Esophagus squamous epithelium (tissue), 5 donors: ENCODE results near the gene PTPRN2. TPM values are rescaled to one million over a fixed set of nuclear protein-coding genes. Genes with fewer than 3 reads are reported as not detected.

Experiments used
- DNase-seq: peaks from one replicate; lab custom pipeline; 2025; lab: John Stamatoyannopoulos, UW
- H3K27ac ChIP-seq, 4 donors: fragments of 200-600 bp; sonication (generic); one replicate each; pipeline ENCODE4 v1.5.1; 2016 to 2019; ENCODE audit warnings: mild to moderate bottlenecking in 1 of 4
- H3K27me3 ChIP-seq, 4 donors: fragments of 200-600 bp; sonication (generic); 1 replicate in 3 of 4; 2 replicates in 1 of 4; pipeline versions ENCODE4 v1.5.1 to v1.6.0; 2017 to 2021; ENCODE audit warnings: antibody characterized with exemption in 1 of 4
- H3K36me3 ChIP-seq, 3 donors: fragments of 200-600 bp; sonication (generic); one replicate each; pipeline ENCODE4 v1.5.1; 2016 to 2019
- H3K4me1 ChIP-seq, 3 donors: fragments of 200-600 bp; sonication (generic); one replicate each; pipeline ENCODE4 v1.5.1; 2017 to 2019
- H3K4me3 ChIP-seq, 4 donors: fragments of 200-600 bp; sonication (generic); 1 replicate in 3 of 4; 2 replicates in 1 of 4; pipeline ENCODE4 v1.5.1; 2016 to 2019; ENCODE audit warnings: mild to moderate bottlenecking in 2 of 4, moderate library complexity in 1 of 4
- H3K9me3 ChIP-seq, 3 donors: fragments of 200-600 bp; sonication (generic); one replicate each; pipeline ENCODE4 v1.5.1; 2016 to 2019
- POLR2A ChIP-seq, 4 donors: fragments of 450-650 bp; IDR thresholded peaks; one replicate each; pipeline ENCODE4 v1.6.1; 2017; ENCODE audit warnings: antibody characterized with exemption in 4 of 4, mild to moderate bottlenecking in 4 of 4, moderate library complexity in 3 of 4
- WGBS, 2 donors: methylation state at CpG; one replicate each; pipeline ENCODE4 v1.1.5; 2018; 5-methylcytosine and 5-hydroxymethylcytosine counted together
- intact Hi-C: fragments of 100-400 bp; cut with DNase I; formaldehyde crosslinking; loops from one replicate; pipeline ENCODE4 v1.15.0; 2022
- total RNA-seq, 4 donors: library from RNA; depleted of rRNA; stranded (reverse); fragments of >200 nt; gene quantifications; one replicate each; pipeline ENCODE4 v1.1.0, GENCODE V29; 2016
- TF ChIP-seq, protein P1 (sequence below), 6 experiments: fragments of 450-650 bp in 4 of 6; fragments of 200-600 bp in 2 of 6; sonication (generic) in 2 of 6; IDR thresholded peaks; one replicate each; pipeline ENCODE4 v1.5.1; 2016 to 2019; ENCODE audit warnings: antibody characterized with exemption in 6 of 6, mild to moderate bottlenecking in 4 of 6, moderate library complexity in 4 of 6
- donor health status: DM: yes; HTN: yes; CAD: no.

Gene PTPRN2
- total RNA-seq, 4 donors from 2014 or later: 0.38 to 2.7 (median 1.0) TPM

- Histone ChIP-seq H3K27ac (no peak overlapping the region), H3K27me3 (peaks cover 0 to 19% (median 0%) of the 10 kb centered on the region in 4 donors), H3K4me3 (no peak overlapping the region), H3K4me1 (no peaks in the 10 kb centered on the region), H3K36me3 (no peaks in the 10 kb centered on the region), H3K9me3 (no peaks in the 10 kb centered on the region)
- no peak for TF ChIP-seq POLR2A (IDR thresholded peaks at IDR 0.05)
- TF ChIP-seq, protein P1, sequence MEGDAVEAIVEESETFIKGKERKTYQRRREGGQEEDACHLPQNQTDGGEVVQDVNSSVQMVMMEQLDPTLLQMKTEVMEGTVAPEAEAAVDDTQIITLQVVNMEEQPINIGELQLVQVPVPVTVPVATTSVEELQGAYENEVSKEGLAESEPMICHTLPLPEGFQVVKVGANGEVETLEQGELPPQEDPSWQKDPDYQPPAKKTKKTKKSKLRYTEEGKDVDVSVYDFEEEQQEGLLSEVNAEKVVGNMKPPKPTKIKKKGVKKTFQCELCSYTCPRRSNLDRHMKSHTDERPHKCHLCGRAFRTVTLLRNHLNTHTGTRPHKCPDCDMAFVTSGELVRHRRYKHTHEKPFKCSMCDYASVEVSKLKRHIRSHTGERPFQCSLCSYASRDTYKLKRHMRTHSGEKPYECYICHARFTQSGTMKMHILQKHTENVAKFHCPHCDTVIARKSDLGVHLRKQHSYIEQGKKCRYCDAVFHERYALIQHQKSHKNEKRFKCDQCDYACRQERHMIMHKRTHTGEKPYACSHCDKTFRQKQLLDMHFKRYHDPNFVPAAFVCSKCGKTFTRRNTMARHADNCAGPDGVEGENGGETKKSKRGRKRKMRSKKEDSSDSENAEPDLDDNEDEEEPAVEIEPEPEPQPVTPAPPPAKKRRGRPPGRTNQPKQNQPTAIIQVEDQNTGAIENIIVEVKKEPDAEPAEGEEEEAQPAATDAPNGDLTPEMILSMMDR (IDR thresholded peaks at IDR 0.05): no peak
- intact Hi-C loops: no loop called here
- 68 to 75% methylated on average over 6 to 24 of the region's 24 CpGs for WGBS, 2 donors
- DNase-seq: no peak
These were observed 842.6 kb downstream of the PTPRN2 start for GRCh38 chr7:157744786-157745601.

DNA sequence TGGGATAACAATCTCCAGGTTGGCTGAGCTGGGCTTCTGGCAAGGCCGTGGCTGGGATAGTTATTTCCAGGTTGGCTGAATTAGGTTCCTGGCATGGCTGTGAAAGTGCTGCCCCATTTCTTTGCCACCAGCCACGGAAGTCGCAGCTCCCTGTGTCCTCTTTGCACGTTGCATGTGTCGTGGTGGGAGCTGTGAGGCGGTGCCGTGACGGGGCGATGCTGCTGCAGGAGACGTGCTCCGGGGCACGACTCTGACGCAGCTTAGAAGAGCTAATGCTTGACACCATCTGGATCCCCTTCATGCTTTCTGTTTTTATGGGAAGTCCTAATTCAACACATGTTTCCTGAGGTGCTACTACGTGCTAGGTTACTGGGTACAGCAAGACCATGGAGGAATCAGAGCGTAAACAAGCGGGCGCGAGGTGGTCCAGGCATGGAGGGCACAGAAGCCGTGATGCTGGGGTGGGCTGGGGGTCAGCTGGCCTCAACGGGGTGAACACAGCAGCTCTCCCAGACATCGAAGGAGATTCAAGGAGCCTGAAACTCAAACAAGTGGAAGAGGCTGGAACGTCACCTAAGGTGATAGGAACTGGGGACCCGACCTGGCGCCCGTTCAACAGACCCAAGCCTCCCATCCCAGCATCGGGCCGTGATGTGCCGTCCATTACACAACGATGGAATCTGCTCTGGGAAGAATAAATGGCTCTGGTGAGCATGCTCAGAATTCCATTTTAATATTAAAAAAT, 843.7 kb downstream of the PTPRN2 start:
- peaks cover 0 to 28% (median 0%) of the 10 kb centered on the region in 4 donors for H3K27me3 ChIP-seq
- intact Hi-C loops: no loop called here
- TF ChIP-seq, protein P1 (IDR thresholded peaks at IDR 0.05): no peak
- no peak for TF ChIP-seq POLR2A (IDR thresholded peaks at IDR 0.05)
- no peaks in the 10 kb centered on the region for H3K9me3 ChIP-seq
- H3K36me3 ChIP-seq: no peaks in the 10 kb centered on the region
- no peaks in the 10 kb centered on the region for H3K4me1 ChIP-seq
- DNase-seq: no peak
- 80 to 85% methylated on average over 19 to 23 of the region's 29 CpGs for WGBS, 2 donors
- H3K4me3 ChIP-seq: no peak overlapping the region
- no peak overlapping the region for H3K27ac ChIP-seq

DNA sequence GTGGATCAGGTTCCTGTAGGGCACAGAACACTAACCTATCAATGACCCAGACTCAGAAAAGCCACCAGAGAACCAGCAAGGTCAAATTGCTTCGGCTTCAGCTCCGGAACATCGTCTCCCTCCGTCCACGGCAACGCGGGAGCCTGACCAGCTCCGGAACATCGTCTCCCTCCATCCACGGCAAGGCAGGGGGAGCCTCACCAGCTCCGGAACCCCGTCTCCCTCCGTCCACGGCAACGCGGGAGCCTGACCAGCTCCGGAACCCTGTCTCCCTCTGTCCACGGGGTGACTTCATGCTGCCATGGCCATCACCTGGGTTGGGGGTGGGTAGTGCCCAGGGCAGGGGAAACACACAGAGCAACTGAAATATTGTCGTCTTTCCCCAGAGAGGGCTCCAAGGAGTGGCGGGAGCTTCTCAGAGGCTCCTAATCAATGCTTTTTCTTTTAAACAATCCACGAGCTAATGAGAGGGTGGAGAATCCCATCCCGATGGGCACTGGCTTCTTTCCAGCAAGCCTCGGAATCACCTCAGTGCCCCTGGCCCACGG, 847.3 kb downstream of the PTPRN2 start:
- H3K9me3 ChIP-seq: no peaks in the 10 kb centered on the region
- TF ChIP-seq, protein P1 (IDR thresholded peaks at IDR 0.05): no peak
- TF ChIP-seq POLR2A (IDR thresholded peaks at IDR 0.05): no peak
- no peak overlapping the region for H3K4me3 ChIP-seq
- H3K27ac ChIP-seq: no peak overlapping the region
- peaks cover 0 to 40% (median 0%) of the 10 kb centered on the region in 4 donors for H3K27me3 ChIP-seq
- no peak for DNase-seq
- intact Hi-C loops: no loop called here
- H3K4me1 ChIP-seq: no peaks in the 10 kb centered on the region
- 66 to 83% methylated on average over 7 to 15 of the region's 24 CpGs for WGBS, 2 donors
- no peaks in the 10 kb centered on the region for H3K36me3 ChIP-seq

- TF ChIP-seq, protein P1 (IDR thresholded peaks at IDR 0.05): no peak
- no peak for TF ChIP-seq POLR2A (IDR thresholded peaks at IDR 0.05)
- no peak for DNase-seq
- Histone ChIP-seq H3K27me3 (peaks cover 0 to 44% (median 0%) of the 10 kb centered on the region in 4 donors), H3K4me3 (no peak overlapping the region), H3K9me3 (no peaks in the 10 kb centered on the region), H3K27ac (no peak overlapping the region), H3K4me1 (no peaks in the 10 kb centered on the region), H3K36me3 (no peaks in the 10 kb centered on the region)
- 62 to 88% methylated on average over 3 to 6 of the region's 6 CpGs for WGBS, 2 donors
- intact Hi-C loops: no loop called here
These were observed 848.0 kb downstream of the PTPRN2 start for GRCh38 chr7:157739650-157740049.
